ENCODE measurements around the gene FAM111A.

The FAM111A gene

GRCh38 chr11:59181746-59182456 lies 39.2 kb downstream of the FAM111A start:
- no peak for DNase-seq

GRCh38 chr11:59182457-59183151 lies 39.9 kb downstream of the FAM111A start:
- DNase-seq: no peak

- DNase-seq: no peak
Observed at GRCh38 chr11:59183771-59184170, 41.1 kb downstream of the FAM111A start.

- DNase-seq: no peak
Observed at GRCh38 chr11:59184691-59185339, 42.2 kb downstream of the FAM111A start.

- no peak for DNase-seq
Observed at GRCh38 chr11:59185386-59185945, 42.8 kb downstream of the FAM111A start.

GRCh38 chr11:59186130-59186594 lies 43.5 kb downstream of the FAM111A start:
- no peak for DNase-seq

- DNase-seq: no peak
Observed at GRCh38 chr11:59187035-59187434, 44.4 kb downstream of the FAM111A start.

GRCh38 chr11:59187587-59187986 lies 44.9 kb downstream of the FAM111A start:
- DNase-seq: peak; percentile 65

GRCh38 chr11:59188954-59189353 lies 46.3 kb downstream of the FAM111A start:
- no peak for DNase-seq

GRCh38 chr11:59189986-59190385 lies 47.3 kb downstream of the FAM111A start:
- DNase-seq: peak; percentile 54

- DNase-seq: no peak
Observed at GRCh38 chr11:59191095-59191494, 48.4 kb downstream of the FAM111A start.

- peak; percentile 60 for DNase-seq
Observed at GRCh38 chr11:59191890-59192289, 49.2 kb downstream of the FAM111A start.

GRCh38 chr11:59192446-59193020 lies 49.9 kb downstream of the FAM111A start:
- DNase-seq: no peak

GRCh38 chr11:59193587-59194130 lies 51.0 kb downstream of the FAM111A start:
- peak; percentile 37 for DNase-seq

GRCh38 chr11:59195586-59195985 lies 52.9 kb downstream of the FAM111A start:
- DNase-seq: no peak

GRCh38 chr11:59196777-59197176 lies 54.1 kb downstream of the FAM111A start:
- DNase-seq: no peak

GRCh38 chr11:59197991-59198390 lies 55.3 kb downstream of the FAM111A start:
- DNase-seq: peak; percentile 66

GRCh38 chr11:59198726-59199125 lies 56.1 kb downstream of the FAM111A start:
- DNase-seq: no peak

- peak; percentile 82 for DNase-seq
Observed at GRCh38 chr11:59199546-59200422, 57.1 kb downstream of the FAM111A start.

GRCh38 chr11:59200423-59200746 lies 57.7 kb downstream of the FAM111A start:
- no peak for DNase-seq

GRCh38 chr11:59201353-59201752 lies 58.7 kb downstream of the FAM111A start:
- no peak for DNase-seq
